GM18508 (cell line): ENCODE data around the gene CASTOR2.
"Not testable (repeated sequence)": the region's sequence is repeated elsewhere in the genome, so short reads cannot be mapped to it uniquely, and the experiment has no call there.

ENCODE experiments used
- ATAC-seq: cut with Tn5 transposase; IDR thresholded peaks from one replicate; pipeline ENCODE4 v1.9.1; 2021; ENCODE audit warnings: moderate number of reproducible peaks; ENCODE audit not compliant: insufficient read depth, unreplicated experiment

The CASTOR2 gene

GRCh38 chr7:75048435-75049379 lies 84.2 kb downstream of the CASTOR2 start:
- no peak for ATAC-seq

GRCh38 chr7:75049817-75050216 lies 85.3 kb downstream of the CASTOR2 start:
- ATAC-seq: no peak

- ATAC-seq: no peak
Observed at GRCh38 chr7:75050501-75050900, 86.0 kb downstream of the CASTOR2 start.

GRCh38 chr7:75054744-75055143 lies 90.2 kb downstream of the CASTOR2 start:
- ATAC-seq: no peak

- ATAC-seq: no peak
Observed at GRCh38 chr7:75055155-75055554, 90.7 kb downstream of the CASTOR2 start.

GRCh38 chr7:75055830-75056772 lies 91.6 kb downstream of the CASTOR2 start:
- no peak for ATAC-seq

- ATAC-seq: no peak
Observed at GRCh38 chr7:75058406-75058805, 93.9 kb downstream of the CASTOR2 start.

GRCh38 chr7:75064291-75064690 lies 99.8 kb downstream of the CASTOR2 start:
- ATAC-seq: no peak

GRCh38 chr7:75064801-75065200 lies 100.3 kb downstream of the CASTOR2 start:
- ATAC-seq: no peak

- ATAC-seq: no peak
Observed at GRCh38 chr7:75066521-75066920, 102.0 kb downstream of the CASTOR2 start.

GRCh38 chr7:75072981-75073283 lies 108.4 kb downstream of the CASTOR2 start:
- no peak for ATAC-seq

- not testable (repeated sequence) for ATAC-seq
Observed at GRCh38 chr7:75074262-75074641, 109.7 kb downstream of the CASTOR2 start.
